MCF 10A (cell line): ENCODE measurements around the gene PPP2R3C. TPM values are rescaled to one million over a fixed set of nuclear protein-coding genes. Genes with fewer than 3 reads are reported as not detected.
"Not testable (repeated sequence)": the region's sequence is repeated elsewhere in the genome, so short reads cannot be mapped to it uniquely, and the experiment has no call there.

Experiments
- BruUV-seq: library from RNA; stranded (reverse); fragments of 400-500 nt; replicated peaks from 2 replicates; lab custom pipeline; 2021; lab: Mats Ljungman, UMichigan
- CTCF ChIA-PET: fragments of 300-600 bp; sonication (Branson Sonifier 250); formaldehyde crosslinking; extraction: SDS; loops from one replicate; lab custom pipeline; 2021; ENCODE audit warnings: antibody characterized with exemption, inconsistent platforms; lab: Yijun Ruan, JAX
- POLR2A ChIA-PET: fragments of 300-600, 350-650 bp; sonication (Branson Sonifier 250); formaldehyde crosslinking; extraction: SDS; loops from one replicate; lab custom pipeline; 2020; ENCODE audit warnings: antibody characterized with exemption, inconsistent platforms; lab: Yijun Ruan, JAX
- DNase-seq: peaks from one replicate; pipeline ENCODE4 v3.0.0-alpha.2; 2018; ENCODE audit not compliant: unreplicated experiment
- H3K27ac Mint-ChIP-seq: one replicate; pipeline ENCODE4 v1.8.0; 2022; ENCODE audit warnings: mild to moderate bottlenecking, low read depth, mixed read lengths; ENCODE audit not compliant: unreplicated experiment
- H3K27me3 Mint-ChIP-seq: one replicate; pipeline ENCODE4 v1.8.0; 2022; ENCODE audit warnings: mixed read lengths; ENCODE audit not compliant: insufficient read depth, unreplicated experiment
- H3K36me3 Mint-ChIP-seq: one replicate; pipeline ENCODE4 v1.8.0; 2022; ENCODE audit warnings: mild to moderate bottlenecking, moderate library complexity, mixed read lengths; ENCODE audit not compliant: insufficient read depth, unreplicated experiment
- H3K4me1 Mint-ChIP-seq: one replicate; pipeline ENCODE4 v1.8.0; 2022; ENCODE audit warnings: mixed read lengths; ENCODE audit not compliant: insufficient read depth, unreplicated experiment
- H3K4me3 Mint-ChIP-seq: one replicate; pipeline ENCODE4 v1.8.0; 2022; ENCODE audit warnings: mild to moderate bottlenecking, moderate library complexity, mixed read lengths; ENCODE audit not compliant: unreplicated experiment
- H3K9me3 Mint-ChIP-seq: one replicate; pipeline ENCODE4 v1.8.0; 2022; ENCODE audit warnings: mixed read lengths; ENCODE audit not compliant: unreplicated experiment
- CTCF ChIP-seq: fragments of 200-600 bp; IDR thresholded peaks from one replicate; pipeline ENCODE4 v1.8.0; 2022; ENCODE audit warnings: antibody characterized with exemption, mild to moderate bottlenecking; ENCODE audit not compliant: unreplicated experiment
- intact Hi-C: fragments of 100-400 bp; cut with micrococcal nuclease; formaldehyde crosslinking; loops from 2 replicates; pipeline ENCODE4 v1.14.1; 2022
- total RNA-seq: library from RNA; stranded (reverse); gene quantifications from 2 replicates; pipeline ENCODE4 v1.2.3, GENCODE V29; 2022

Gene PPP2R3C
- total RNA-seq, 1 experiment from 2014 or later, result 21.6 TPM

GRCh38 chr14:35073486-35073885 is 48.3 kb downstream of the PPP2R3C start:
- no TSS peak for BruUV-seq
- intact Hi-C loops, result no loop called here
- Mint-ChIP-seq H3K9me3 (no peaks in the 10 kb centered on the region), H3K4me3 (no peak overlapping the region), H3K27me3 (no peaks in the 10 kb centered on the region), H3K4me1 (peaks cover 4% of the 10 kb centered on the region), H3K27ac (no peak overlapping the region), H3K36me3 (peaks cover 33% of the 10 kb centered on the region)
- no peak for DNase-seq
- no peak for TF ChIP-seq CTCF
- ChIA-PET CTCF (no interaction called here), POLR2A (interaction anchor here (0.7 kb wide), 2 partner anchors 30 to 395 kb away, joined by 3 to 4 read pairs; no protein-coding TSS in a partner anchor)

- H3K4me3 Mint-ChIP-seq, result no peak overlapping the region
- H3K36me3 Mint-ChIP-seq, result peaks cover 40% of the 10 kb centered on the region
- no peaks in the 10 kb centered on the region for H3K9me3 Mint-ChIP-seq
- H3K4me1 Mint-ChIP-seq, result peaks cover 5% of the 10 kb centered on the region
- CTCF ChIA-PET, result no interaction called here
- DNase-seq, result no peak
- TF ChIP-seq CTCF, result no peak
- no peaks in the 10 kb centered on the region for H3K27me3 Mint-ChIP-seq
- no TSS peak for BruUV-seq
- H3K27ac Mint-ChIP-seq, result no peak overlapping the region
- POLR2A ChIA-PET, result no interaction called here
- intact Hi-C loops, result no loop called here
Observed at GRCh38 chr14:35072226-35072625, 49.6 kb downstream of the PPP2R3C start.

GRCh38 chr14:35068238-35069012 is 53.4 kb downstream of the PPP2R3C start:
- Mint-ChIP-seq H3K36me3 (peaks cover 48% of the 10 kb centered on the region), H3K4me3 (no peak overlapping the region), H3K9me3 (no peaks in the 10 kb centered on the region), H3K27me3 (no peaks in the 10 kb centered on the region), H3K27ac (no peak overlapping the region), H3K4me1 (peaks cover 5% of the 10 kb centered on the region)
- intact Hi-C loops, result no loop called here
- no peak for DNase-seq
- no TSS peak for BruUV-seq
- no peak for TF ChIP-seq CTCF
- ChIA-PET POLR2A (no interaction called here), CTCF (no interaction called here)

GRCh38 chr14:35065731-35066130 is 56.1 kb downstream of the PPP2R3C start:
- CTCF ChIA-PET, BruUV-seq, H3K27ac Mint-ChIP-seq, H3K27me3 Mint-ChIP-seq, H3K9me3 Mint-ChIP-seq, H3K4me3 Mint-ChIP-seq, intact Hi-C loops, DNase-seq: not testable (repeated sequence)
- Mint-ChIP-seq H3K4me1 (peaks cover 13% of the 10 kb centered on the region), H3K36me3 (peaks cover 30% of the 10 kb centered on the region)
- POLR2A ChIA-PET, result interaction anchor here (0.6 kb wide), 1 partner anchor 213 kb away, joined by 3 read pairs; no protein-coding TSS in a partner anchor

- BruUV-seq, intact Hi-C loops, H3K4me3 Mint-ChIP-seq, H3K27me3 Mint-ChIP-seq, H3K9me3 Mint-ChIP-seq: not testable (repeated sequence)
- H3K27ac Mint-ChIP-seq, result peak overlapping the region; percentile 32
- H3K4me1 Mint-ChIP-seq, result peaks cover 20% of the 10 kb centered on the region
- CTCF ChIA-PET, result interaction anchor here (0.6 to 1.3 kb wide), 3 partner anchors 14 to 344 kb away, joined by 3 to 5 read pairs (median 3); no protein-coding TSS in a partner anchor
- DNase-seq, result peak; percentile 69
- peaks cover 54% of the 10 kb centered on the region for H3K36me3 Mint-ChIP-seq
- POLR2A ChIA-PET, result interaction anchor here (0.6 to 5.0 kb wide), 5 partner anchors 10 to 641 kb away, joined by 3 to 40 read pairs (median 7); partner anchors contain the start of genes FAM177A1, PPP2R3C and PRORP
Observed at GRCh38 chr14:35061113-35061791, 60.5 kb downstream of the PPP2R3C start.
